Urothelium cell line (cell line): Measurements from ENCODE around the gene FAAP100.
A peak's percentile ranks its signal among the peaks of the same experiment; 100 is the strongest.

Experiments used
- DNase-seq: peaks from one replicate; pipeline ENCODE4 v3.0.0; 2011; ENCODE audit warnings: low spot score, mixed read lengths
- FAIRE-seq: peaks from 2 replicates; lab custom pipeline; 2011; peaks lifted over from hg19 to GRCh38; lab: Jason Lieb, UNC

The FAAP100 gene

DNA sequence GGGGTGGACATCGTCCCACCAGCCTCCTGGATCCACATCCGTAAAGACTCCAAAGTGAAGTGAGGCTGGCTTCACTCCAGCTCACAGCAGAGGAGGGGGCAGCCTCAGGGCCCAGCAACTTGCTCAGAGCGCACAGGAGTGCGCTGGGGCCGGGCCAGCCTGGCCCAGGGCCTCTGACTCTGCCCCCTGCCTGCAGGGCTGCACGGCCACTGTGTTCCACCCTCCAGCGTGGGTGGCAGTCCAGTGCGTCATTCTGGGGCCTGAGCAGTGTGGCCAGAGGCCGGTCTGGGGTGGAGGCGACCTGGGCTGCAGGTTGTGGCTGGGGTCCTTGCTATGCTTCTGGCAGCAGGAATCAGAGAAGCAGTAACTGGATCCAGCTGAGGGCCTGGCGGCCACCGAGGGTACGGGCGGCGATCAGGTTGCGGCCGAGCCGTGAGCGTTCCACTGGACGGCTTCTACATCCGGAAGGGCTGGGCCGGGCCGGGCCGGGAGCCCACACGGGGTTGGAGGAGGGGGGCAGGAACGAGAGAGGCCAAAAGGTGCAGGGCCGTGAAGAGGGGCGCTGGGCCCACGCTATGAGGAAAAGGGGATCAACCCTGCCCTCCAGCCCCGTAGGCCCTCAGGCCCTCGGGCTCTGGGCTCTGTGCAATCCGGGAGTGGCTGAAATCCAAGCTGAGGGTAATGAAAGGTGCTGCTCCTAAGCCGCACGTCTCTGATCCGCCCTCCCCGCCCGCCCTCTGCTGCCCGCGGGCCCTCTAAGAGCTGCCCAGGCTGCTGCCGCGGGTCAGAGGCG, 24.4 kb downstream of the FAAP100 start, which contains the start of gene FSCN2:
Gene FSCN2 (plus strand): TSS at position 787 of the 793 bp plus-strand sequence. CDS start 155 bp downstream, outside the sequence.
- FAIRE-seq: no peak
- DNase-seq: no peak

DNA sequence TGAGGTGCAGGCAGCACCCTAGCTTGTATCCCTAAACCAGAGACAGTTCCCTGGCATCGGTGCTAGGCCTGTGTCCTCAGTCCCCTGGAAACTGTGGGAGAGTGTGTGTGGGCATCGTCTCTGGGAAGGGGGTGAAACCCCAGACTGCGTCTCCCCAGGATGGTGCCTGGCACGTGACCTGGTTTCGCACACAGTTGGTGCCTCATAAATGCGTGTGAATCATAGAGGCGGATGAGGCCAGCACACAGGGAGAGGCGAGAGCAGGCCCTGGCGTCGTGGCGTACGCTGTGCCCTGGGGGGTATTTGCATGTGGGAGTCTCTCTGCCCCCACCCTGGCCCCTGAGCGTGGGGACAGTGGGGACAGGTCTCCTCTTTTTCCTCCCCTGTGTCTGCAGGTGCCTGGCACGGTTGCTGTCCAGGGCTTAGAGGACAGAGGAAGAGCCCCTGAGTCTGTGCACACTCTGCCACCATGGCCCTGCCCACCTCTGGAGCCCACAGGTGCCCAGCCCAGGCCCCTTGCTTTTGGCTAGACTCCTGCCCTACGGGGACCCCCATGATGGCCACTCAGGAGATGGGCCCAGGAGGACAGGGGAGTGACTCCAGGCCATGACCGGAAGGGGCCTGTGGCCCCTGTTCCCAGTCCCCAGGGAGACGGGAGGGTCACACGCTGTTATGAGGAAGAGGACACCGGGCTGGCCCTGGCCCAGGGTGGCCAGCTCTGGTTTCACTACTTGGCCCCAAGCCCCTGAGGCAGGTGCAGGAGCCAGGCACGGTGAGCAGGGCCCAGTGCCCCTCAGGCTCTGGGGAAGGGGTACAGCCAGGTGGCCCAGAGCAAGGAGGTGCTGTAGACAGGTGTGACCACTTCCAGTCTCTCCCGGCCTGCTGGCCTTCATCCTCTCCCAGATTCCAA, 25.2 kb downstream of the FAAP100 start:
- DNase-seq (no peak), FAIRE-seq (no peak)

DNA sequence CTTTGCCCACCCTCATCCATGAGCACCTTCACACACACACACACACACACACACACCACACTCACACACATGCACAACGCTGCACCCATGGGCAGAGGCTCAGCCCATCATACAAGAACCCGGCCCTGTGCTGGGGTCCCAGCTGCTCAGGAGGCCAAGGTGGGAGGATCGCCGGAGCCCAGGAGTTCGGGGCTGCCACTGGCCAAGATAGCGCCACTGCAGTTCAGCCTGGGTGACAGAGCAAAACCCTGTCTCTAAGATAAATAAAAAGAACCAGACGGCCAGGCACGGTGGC, 27.3 kb downstream of the FAAP100 start:
- DNase-seq (no peak), FAIRE-seq (no peak)

DNA sequence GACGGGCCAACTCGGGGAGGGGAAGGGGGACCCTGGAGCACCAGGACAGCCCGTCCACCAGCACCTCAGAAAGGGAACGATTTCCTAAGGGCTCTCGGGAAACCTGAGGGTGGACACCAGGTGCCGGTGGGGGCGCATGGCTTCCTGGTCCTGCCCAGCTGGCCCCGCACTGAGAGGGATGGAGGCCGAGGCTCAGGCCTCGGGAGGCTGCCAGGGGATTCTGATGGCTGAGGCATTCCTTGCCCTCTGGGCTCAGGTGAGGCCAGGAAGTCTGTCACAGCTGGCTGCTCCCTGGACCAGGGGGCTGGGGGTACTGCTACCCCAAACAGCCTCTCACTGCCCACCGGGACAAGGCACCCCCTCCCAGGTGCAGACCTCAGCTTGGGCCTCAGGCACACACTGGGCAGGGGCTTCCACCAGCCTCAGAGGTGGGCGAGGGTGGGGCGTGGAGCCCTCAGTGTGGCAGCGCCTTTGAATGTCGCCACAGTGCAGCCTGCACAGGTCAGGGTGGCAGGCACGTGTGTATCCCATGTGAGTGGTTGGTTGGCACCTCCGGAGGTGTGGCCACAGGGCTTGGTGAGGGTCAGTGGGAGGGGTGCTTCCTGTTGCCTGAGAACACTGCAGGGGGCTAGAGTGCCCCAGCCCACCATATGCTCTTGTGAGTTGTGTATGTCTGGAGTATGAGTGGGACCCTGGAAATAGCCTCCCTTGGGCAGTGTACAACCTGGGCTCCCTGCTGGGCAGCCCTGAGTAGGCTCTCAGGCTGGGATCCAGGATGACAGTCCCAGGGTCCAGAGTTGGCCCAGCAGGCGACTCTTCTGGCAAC, 27.9 kb downstream of the FAAP100 start:
- no peak for FAIRE-seq
- no peak for DNase-seq

DNA sequence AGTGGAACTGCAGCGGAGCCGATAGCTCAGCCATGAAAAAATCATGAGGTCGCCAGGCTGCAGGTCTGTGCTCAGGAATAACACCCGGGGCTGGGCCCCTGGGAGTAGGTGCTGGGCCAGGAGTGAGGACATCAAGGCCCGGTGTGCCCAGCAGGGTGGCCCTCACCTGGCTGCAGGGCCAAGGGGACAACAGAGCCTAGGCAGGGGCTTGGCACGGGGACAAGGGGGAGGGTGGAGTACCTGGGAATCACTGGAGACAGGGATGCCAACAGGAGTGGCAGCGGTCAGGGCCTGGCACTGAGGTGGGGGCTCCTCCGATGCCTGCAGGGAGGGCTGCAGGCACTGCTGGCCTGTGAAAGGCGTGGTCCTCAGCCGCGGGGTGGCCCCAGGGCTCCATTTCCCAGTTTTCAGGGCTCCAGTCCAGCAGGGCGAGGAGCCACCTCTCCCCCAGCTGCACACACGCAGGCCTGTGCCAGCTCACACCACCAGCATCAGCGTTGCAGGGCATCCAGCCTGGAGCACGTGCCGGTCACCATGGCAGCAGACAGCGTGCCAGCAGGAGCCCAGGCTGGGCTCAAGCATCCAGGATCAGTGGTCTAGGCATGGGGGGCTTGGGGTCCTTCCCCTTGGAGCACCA, 28.6 kb downstream of the FAAP100 start:
- FAIRE-seq: no peak
- DNase-seq: no peak

DNA sequence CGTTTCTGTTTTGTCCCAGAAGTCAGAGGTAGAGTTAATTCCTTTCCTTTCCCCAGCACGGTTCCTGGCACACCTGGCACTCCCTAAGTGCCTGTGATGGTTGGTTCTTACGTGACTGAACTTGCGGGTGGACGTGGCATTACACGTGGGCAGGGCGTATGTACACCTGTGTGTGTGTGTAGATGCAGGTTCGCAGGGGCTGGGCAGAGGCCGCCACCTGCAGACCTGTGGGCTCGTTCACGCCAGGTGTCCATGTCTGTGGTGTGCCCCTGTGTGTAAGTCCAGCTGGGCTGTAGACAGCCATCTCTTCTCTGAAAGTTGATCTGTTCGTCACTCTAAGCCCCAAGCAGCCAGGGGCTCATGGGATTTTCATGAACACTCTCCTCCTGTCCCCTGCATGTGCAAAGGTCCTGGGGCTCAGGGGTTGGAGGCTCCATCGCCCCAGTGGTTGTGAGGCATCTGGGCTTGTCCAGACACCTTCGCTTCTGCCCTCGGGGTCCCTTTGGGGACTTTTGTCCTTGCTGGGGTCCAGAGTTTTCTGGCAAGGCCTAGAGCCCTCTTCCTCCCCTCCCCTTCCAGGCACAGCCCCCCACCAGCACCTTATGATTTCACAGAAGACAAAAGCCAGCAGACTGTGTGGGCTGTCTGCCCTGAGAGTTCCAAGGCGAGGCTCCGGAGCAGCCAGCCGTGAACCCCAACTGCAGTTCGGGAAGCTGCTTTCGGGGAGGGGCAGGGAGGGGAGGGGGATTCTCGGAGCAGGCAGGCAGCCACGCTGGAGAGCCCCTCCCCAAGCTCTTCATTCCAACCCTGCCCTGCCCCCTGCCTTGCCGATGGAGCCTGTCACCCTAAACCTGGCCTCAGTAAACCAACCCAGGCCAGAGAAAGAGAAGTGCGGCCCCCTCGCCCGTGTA, 29.4 kb downstream of the FAAP100 start:
- FAIRE-seq (no peak), DNase-seq (no peak)

DNA sequence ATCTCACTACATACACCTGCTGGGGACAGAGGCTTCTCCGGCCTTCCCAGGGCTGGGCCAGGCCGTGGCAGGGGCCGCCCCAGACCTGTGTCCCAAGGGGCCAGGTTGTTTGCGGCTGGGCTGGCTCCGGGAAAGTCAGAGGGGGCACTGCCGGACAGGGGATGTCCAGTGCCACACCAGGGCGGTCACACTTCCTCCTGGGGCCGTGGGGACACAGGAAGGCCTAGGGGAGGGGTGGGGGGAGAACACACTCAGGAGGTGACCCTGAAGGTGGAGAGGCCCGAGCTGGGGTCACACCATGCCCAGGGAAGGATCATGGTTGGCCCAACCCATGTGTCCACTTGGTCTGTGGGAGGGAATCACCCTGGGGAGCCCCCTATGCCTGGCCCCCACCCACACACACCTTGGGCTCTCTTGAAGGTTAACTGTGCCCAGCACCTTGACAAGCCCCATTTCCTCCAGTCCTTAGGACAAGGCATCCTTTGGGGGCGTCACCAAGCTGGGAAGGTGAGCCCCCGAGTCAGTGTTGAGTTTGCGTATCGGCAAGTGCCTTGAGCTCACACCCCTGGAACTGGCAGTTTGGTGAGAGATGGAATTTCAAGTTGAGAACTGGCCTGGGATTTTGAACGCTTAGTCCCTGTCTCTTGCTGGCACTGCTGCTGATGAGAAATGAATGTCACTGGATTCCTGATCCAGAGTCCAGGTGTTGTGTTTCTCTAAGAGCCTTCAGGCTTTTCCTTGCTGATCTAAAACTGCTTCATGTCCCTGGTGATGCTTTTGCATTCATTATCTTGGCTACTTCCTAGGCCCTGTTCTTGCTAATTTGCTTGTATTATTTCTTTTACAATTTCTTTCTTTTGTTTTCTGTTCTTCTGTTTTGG, 31.9 kb downstream of the FAAP100 start:
- FAIRE-seq (no peak), DNase-seq (no peak)

DNA sequence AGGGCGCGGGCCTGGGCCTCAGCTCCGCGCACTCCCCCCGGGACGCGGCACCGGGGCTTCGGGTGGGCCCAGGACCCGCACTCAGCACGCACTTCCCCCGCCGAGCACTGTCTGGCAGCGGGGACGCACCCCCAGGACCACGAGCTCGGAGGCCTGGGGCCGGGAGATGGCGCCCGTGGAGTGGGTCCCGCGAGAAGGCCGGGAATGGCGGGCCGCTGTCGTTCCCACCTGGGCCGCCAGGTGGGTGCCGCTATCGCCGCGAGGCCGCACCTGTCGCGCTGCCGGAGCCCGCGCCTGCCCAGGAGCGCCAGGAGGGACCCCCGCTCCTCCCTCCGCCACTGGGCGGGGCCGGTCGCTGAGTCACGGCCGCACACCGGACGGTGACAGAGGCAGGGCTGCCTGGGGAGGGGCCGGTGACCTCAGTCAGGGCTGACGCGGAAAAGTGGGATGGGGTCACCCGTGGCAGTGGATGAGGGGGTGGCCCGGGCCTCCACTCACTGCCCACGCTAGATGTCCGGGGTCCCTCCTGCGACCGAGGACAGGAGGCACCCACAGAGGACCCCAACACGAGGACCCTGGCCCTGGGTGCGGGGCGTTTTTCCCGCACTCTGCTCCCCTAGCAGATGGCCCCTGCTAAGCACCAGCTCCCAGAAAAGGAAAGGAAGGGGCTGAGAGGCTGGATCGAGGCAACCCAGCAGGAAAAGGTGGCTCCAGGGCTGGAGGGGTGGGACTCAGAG, 32.7 kb downstream of the FAAP100 start:
- DNase-seq: no peak
- FAIRE-seq: no peak

DNA sequence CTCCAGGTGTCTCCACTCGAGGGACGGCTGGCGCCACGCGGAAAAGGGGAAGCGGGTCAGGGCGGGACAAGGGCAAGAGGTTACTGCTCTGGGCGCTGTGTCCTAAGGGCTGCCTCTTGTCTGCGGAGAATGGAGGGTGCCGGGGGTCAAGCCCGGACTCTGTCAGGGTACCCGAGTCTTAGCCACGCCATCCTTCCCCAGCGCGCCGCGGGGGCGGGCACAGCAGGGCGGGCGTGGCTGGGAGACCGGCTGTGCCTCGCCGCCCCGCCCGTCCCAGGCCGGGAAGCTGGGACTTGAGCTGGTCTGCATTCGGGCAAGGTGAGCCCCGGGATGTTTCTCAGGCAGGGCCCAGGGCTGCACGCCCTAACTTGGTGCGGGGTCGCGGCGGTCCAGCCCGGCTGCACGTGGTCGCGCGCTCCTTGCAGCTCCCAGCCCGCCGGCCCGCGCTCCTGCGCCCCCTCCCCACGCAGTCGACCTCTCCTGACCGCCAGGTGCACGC, 33.3 kb downstream of the FAAP100 start:
- FAIRE-seq: no peak
- DNase-seq: no peak

DNA sequence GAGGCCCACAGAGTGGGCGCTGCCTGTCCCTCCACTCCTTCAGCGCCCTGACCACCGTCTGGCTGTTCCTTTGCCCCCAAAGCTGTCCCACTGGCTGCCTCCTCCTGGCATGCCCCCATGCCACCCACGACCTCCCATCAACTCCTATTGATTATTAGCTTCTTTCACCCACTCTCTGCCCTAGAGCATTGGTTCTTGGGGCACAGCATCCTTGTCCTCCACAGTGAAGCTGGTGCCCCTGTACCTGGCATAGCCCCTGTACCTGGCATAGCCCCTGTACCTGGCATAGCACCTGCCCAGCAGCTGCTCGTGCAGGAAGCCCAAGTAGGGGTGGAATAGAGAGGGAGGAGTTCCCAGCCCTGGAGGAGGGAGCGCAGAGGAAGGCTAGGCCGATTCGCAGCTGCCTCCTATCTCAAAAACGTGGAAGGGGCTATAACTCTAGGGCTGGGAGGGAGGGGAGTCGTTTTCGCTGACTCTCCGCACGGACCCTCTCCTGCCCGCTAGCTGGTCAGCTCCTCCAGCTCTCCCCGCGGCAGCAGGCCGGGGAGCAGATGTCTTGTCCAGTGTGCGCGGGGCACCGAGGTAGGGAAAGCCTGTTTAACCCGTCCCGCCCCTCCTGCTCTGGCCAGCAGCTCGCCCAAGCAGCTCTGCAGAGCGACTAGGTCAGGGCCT, 33.9 kb downstream of the FAAP100 start:
- FAIRE-seq (no peak), DNase-seq (no peak)

DNA sequence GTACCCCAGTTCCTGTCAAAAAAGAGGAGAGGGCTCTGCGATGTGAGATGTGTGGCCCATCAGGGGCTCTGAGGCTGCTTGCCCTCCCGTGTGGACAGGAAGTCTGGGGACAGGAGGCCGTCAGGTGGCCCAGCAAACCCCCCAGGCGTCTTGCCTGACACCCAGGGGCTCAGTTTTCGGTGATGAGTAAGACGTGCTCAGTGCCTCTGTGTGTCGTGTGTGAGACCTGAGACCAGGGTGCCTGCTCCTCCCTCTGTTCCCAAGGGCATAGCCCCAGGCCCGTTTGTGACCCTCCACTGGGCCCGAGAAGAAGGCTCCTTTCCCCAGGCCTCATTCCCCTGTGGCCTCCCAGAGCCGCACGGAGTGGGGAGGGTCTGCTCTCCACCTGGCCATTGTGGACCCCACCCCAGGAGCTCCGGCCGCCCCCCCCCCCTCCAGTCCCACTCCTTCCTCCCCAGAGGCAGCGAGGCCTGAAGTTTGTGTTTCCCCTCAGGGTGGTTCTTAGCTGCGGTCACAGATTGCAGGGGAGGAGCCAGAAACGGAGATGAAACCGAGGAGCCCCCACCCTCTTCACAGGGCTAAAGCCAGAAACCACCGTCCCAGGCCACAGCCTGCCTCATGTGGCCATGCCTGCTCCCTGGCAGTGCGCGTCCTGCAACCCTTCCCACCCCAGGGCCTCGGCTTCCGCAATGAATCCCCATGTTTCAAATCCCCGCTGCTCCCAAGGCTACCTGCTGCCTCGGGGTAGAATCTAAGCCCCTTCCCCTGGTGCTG, 34.6 kb downstream of the FAAP100 start:
- DNase-seq: no peak
- FAIRE-seq: no peak

DNA sequence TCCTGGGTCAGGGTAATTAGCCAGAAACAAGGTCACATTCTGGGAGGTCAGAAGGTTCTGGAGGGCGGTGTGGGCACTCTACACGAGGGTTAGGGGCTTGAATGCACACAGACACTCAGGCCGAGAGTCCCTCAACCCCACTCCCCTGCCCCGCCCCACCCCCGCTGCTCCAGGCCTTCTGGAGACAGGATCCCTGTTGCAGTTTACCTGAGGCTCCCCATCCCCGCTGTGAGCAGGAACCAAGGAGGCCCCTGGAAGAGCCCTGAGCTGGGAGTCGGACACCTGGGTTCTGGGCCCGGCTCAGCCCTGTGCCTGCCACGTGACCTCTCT, 35.2 kb downstream of the FAAP100 start:
- FAIRE-seq (no peak), DNase-seq (no peak)

DNA sequence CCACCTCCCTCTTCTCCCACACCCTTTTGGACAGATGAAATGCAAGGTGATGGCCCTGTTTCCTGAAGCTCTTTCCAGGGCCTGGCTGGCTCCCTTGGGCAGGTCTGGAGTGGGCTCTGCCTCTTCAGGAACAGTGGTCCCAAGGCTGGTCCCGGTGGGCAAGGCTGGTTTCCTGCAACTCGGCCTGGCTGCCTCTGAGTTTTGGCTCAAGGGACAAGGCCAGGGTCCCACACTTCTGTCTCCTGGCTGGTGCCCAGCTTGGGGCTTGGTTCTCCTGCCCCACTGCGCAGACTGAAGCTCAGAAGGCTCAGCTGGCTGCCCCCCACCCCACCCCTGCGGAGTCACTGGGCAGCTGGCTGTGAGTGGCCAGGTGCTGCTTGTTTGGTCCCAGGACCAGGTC, 35.7 kb downstream of the FAAP100 start:
- no peak for FAIRE-seq
- DNase-seq: no peak

DNA sequence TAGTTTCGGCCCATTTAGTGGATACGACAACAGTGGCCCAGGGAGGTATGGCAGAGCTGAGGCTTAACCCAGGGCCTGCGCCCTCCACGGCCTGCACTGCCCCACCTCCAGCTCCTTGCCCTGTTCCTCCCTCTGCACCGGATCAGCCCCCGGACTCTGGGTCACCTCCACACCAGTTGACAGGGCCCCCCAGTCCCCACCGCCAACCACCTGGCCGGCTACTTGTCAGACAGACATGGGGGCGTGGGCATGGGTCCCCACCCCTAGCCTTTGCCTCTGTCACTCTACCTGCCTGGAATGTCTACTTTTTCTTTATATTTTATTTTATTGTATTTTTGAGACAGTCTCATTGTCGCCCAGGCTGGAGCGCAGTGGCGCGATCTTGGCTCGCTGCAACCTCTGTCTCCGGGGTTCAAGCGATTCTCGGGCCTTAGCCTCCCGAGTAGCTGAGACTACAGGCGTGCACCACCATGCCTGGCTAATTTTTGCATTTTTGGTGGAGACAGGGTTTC, 36.6 kb downstream of the FAAP100 start:
- no peak for FAIRE-seq
- DNase-seq: no peak

DNA sequence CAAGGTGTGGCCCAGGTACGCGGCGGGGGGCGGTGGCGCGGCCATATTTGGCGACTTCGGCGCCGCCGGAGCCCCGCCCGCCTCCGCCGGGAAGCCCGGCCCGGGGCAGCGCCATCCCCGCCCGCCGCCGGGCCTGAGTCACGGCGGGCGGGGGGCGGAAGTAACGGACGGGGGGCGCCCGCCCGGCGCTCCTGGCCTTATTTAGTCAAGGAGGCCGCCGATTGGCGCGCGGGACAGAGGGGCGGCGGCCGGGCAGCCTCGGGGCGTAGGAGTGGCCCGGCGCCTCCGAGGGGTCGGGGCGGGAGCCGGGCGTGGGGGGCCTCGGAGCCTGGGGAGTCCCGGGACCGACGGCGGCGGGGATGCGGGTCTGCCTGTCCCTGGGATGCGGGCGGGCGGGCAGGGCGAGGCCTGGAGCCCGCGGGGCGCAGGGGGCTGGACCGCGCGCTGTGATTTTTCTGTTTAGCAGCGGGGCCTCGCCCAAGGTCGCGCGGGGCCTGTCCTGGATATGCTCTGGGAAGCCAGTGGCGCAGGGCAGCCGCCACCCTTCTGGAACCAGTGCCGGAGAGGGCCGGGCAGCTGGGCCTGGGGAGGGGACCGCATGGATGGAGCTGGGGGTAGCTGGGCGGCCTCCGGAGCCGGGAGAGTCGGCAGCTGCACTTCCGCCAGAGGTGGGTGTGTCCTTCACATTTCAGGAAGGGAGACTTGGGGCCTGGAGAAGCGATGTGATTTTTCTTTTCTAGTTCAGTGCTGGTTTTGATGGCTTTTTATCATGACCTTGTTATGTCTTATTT, 37.2 kb downstream of the FAAP100 start:
- DNase-seq (peak; percentile 73), FAIRE-seq (no peak)

DNA sequence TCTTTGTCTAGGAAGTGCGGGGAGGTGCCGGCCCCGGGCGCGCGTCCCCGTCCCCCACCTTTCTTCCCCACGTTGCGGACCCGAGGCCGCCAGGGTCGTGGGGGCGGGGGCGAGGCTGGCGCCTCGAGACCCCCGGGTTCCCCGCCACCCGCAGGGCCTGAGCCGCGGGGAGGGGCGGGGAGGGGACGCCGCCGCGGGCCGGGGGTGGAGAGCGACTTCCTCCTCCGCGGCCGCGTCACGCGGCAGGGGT, 37.7 kb downstream of the FAAP100 start:
- DNase-seq (no peak), FAIRE-seq (peak; percentile 55)
